K562 (cell line): Measurements from ENCODE around the gene NME2. TPM values are rescaled to one million over a fixed set of nuclear protein-coding genes. Genes with fewer than 3 reads are reported as not detected.
A peak's percentile ranks its signal among the peaks of the same experiment; 100 is the strongest.

ENCODE experiments used
- ATAC-seq: fragments of 200-7000 bp; cut with Tn5 transposase; 3 replicates; pipeline ENCODE4 v1.9.1; 2020; ENCODE audit warnings: moderate library complexity
- BruUV-seq: library from RNA; stranded (reverse); fragments of 400-500 nt; replicated peaks from 2 replicates; lab custom pipeline; 2021; lab: Mats Ljungman, UMichigan
- CTCF ChIA-PET: fragments of 300-600 bp; formaldehyde crosslinking; extraction: SDS; loops from one replicate; lab custom pipeline; 2021; ENCODE audit warnings: low intra/inter-chr PET ratio; lab: Yijun Ruan, JAX
- POLR2A ChIA-PET: fragments of 300-600, 350-650 bp; sonication (Branson Sonifier 250); formaldehyde crosslinking; extraction: SDS; loops from one replicate; lab custom pipeline; 2021; ENCODE audit warnings: antibody characterized with exemption, inconsistent platforms; lab: Yijun Ruan, JAX
- DNase-seq, 4 experiments: peaks; one replicate each; pipeline versions ENCODE4 v3.0.0 to v3.0.0-alpha.2; 2011 to 2018; ENCODE audit warnings: low spot score in 3 of 4, mixed read lengths in 3 of 4; ENCODE audit errors: extremely low read depth in 1 of 4
- FAIRE-seq: peaks from 2 replicates; lab custom pipeline; 2011; peaks lifted over from hg19 to GRCh38; lab: Jason Lieb, UNC
- H2AFZ ChIP-seq: 2 replicates; pipeline ENCODE4 v1.6.0; 2011; ENCODE audit warnings: low read depth, low read length, control low read depth, inconsistent platforms
- H3K27ac ChIP-seq: fragments of 200-600 bp; 3 replicates; pipeline ENCODE4 v1.8.0; 2011; ENCODE audit warnings: low read depth, mild to moderate bottlenecking, control low read depth, inconsistent platforms, low read length, moderate library complexity, mixed read lengths; ENCODE audit errors: extremely low read depth
- H3K27me3 ChIP-seq, 2 experiments: fragments of 300-600 bp in 1 of 2; 2 replicates in 1 of 2; 3 replicates in 1 of 2; pipeline versions ENCODE4 v1.6.0 to v1.8.0; 2011; ENCODE audit warnings: inconsistent platforms in 2 of 2, low read length in 2 of 2, mild to moderate bottlenecking in 1 of 2, mixed read lengths in 1 of 2, moderate library complexity in 1 of 2; ENCODE audit not compliant: control insufficient read depth in 2 of 2, insufficient read depth in 2 of 2
- H3K36me3 ChIP-seq: fragments of 300-600 bp; 3 replicates; pipeline ENCODE4 v1.8.0; 2011; ENCODE audit warnings: mild to moderate bottlenecking, low read length, inconsistent platforms; ENCODE audit not compliant: control insufficient read depth, insufficient read depth
- H3K4me1 ChIP-seq, 2 experiments: fragments of 200-600 bp in 1 of 2; replicated peaks in 1 of 2; 2 replicates in 1 of 2; 3 replicates in 1 of 2; pipeline versions ENCODE4 v1.5.1 to v1.8.0; 2011; ENCODE audit warnings: inconsistent platforms in 2 of 2, low read length in 2 of 2, mild to moderate bottlenecking in 1 of 2, mixed read lengths in 1 of 2, moderate library complexity in 1 of 2; ENCODE audit not compliant: control insufficient read depth in 2 of 2, insufficient read depth in 2 of 2
- H3K4me2 ChIP-seq: 2 replicates; pipeline ENCODE4 v1.6.1; 2011; ENCODE audit warnings: low read length, control low read depth, inconsistent platforms, mixed read lengths; ENCODE audit not compliant: insufficient read depth
- H3K4me3 ChIP-seq: fragments of 200-600 bp; sonication (generic), shearing (Covaris generic); 2 replicates; pipeline ENCODE4 v1.5.1; 2016; ENCODE audit warnings: control low read depth, inconsistent platforms
- H3K79me2 ChIP-seq: fragments of 200-600 bp; 3 replicates; pipeline ENCODE4 v1.8.0; 2011; ENCODE audit warnings: low read length, inconsistent platforms; ENCODE audit not compliant: control insufficient read depth, insufficient read depth
- H3K9ac ChIP-seq, 2 experiments: 2 replicates each; pipeline versions ENCODE4 v1.6.0 to v1.6.1; 2011; ENCODE audit warnings: low read depth in 2 of 2, low read length in 2 of 2, control low read depth in 1 of 2, inconsistent platforms in 1 of 2, mild to moderate bottlenecking in 1 of 2, mixed read lengths in 1 of 2; ENCODE audit not compliant: insufficient read depth in 1 of 2
- H3K9me1 ChIP-seq: one replicate; pipeline ENCODE4 v1.6.0; 2011; ENCODE audit warnings: inconsistent platforms, mild to moderate bottlenecking, low read length, moderate library complexity; ENCODE audit not compliant: control insufficient read depth, insufficient read depth
- H3K9me3 ChIP-seq: replicated peaks from 2 replicates; pipeline ENCODE4 v1.5.1; 2011; ENCODE audit warnings: low read depth, low read length, inconsistent platforms; ENCODE audit not compliant: control insufficient read depth, insufficient read depth
- H4K20me1 ChIP-seq: replicated peaks from 2 replicates; pipeline ENCODE4 v1.6.1; 2011; ENCODE audit warnings: low read length, inconsistent platforms, mixed read lengths; ENCODE audit not compliant: control insufficient read depth, insufficient read depth
- ADNP ChIP-seq: fragments of 200-800 bp; sonication (Bioruptor generic); IDR thresholded peaks from 2 replicates; pipeline ENCODE4 v1.6.1; 2016; ENCODE audit warnings: missing genetic modification characterization, missing compliant biosample characterization
- ARID2 ChIP-seq: fragments of 450-650 bp; IDR thresholded peaks from 2 replicates; pipeline ENCODE4 v1.6.1; 2017; ENCODE audit warnings: antibody characterized with exemption, mild to moderate bottlenecking
- EZH2 ChIP-seq: IDR thresholded peaks from 2 replicates; pipeline ENCODE4 v1.6.1; 2012; ENCODE audit warnings: low read depth, mild to moderate bottlenecking, inconsistent platforms, low read length, borderline replicate concordance
- HLTF ChIP-seq: fragments of 450-650 bp; IDR thresholded peaks from 2 replicates; pipeline ENCODE4 v1.6.1; 2016
- KDM1A ChIP-seq, 2 experiments: fragments of 450-650 bp; IDR thresholded peaks; 2 replicates each; pipeline ENCODE4 v1.6.1; 2016; ENCODE audit warnings: mild to moderate bottlenecking in 2 of 2
- MTA2 ChIP-seq: fragments of 450-650 bp; IDR thresholded peaks from 2 replicates; pipeline ENCODE4 v1.6.1; 2016; ENCODE audit warnings: low read depth
- MXI1 ChIP-seq: IDR thresholded peaks from 2 replicates; pipeline ENCODE4 v1.6.1; 2011; ENCODE audit warnings: low read depth, mild to moderate bottlenecking, improper control_type of control experiment, low read length
- NKRF ChIP-seq: fragments of 450-650 bp; IDR thresholded peaks from 2 replicates; pipeline ENCODE4 v1.6.1; 2016; ENCODE audit warnings: borderline replicate concordance
- ZNF512 ChIP-seq: IDR thresholded peaks from 2 replicates; pipeline ENCODE4 v1.6.1; 2016; ENCODE audit warnings: missing genetic modification characterization, missing compliant biosample characterization
- WGBS: fragments of 100-300 bp; shearing (Covaris generic); methylation state at CpG from one replicate; pipeline ENCODE4 v1.1.6; 2016; ENCODE audit warnings: low coverage, mixed read lengths; ENCODE audit not compliant: insufficient coverage; ENCODE audit errors: missing lambda C conversion rate; 5-methylcytosine and 5-hydroxymethylcytosine counted together
- in situ Hi-C: fragments of 300-500 bp; cut with MboI; formaldehyde crosslinking; loops from 4 replicates; pipeline ENCODE4 v1.15.0; 2018; ENCODE audit warnings: inconsistent platforms, mixed read lengths
- intact Hi-C: fragments of 100-400 bp; cut with micrococcal nuclease; formaldehyde crosslinking; loops from 2 replicates; pipeline ENCODE4 v1.14.2; 2022
- polyA plus RNA-seq, 8 experiments: library from polyadenylated mRNA; depleted of rRNA in 4 of 8; stranded (reverse) in 5 of 8; unstranded in 3 of 8; fragments of >200 nt; fragmentation: Nextera tagmentation in 2 of 8; fragmentation: Illumina TruSeq in 1 of 8; extraction: Ambion mirVana in 2 of 8; extraction: Trizol in 1 of 8; gene quantifications; 2 replicates each; pipeline versions ENCODE4 v1.2.1 to v1.2.3, GENCODE V29; 2011 to 2014; ENCODE audit warnings: inconsistent platforms in 1 of 8, missing spikeins in 1 of 8
- total RNA-seq, 7 experiments: library from RNA; depleted of rRNA in 6 of 7; stranded (reverse); fragments of >200 nt in 6 of 7; fragmentation: Illumina TruSeq in 2 of 7; extraction: Trizol in 2 of 7; gene quantifications; 2 replicates each; pipeline versions ENCODE4 v1.2.1 to v1.2.3, GENCODE V29; 2011 to 2021; ENCODE audit warnings: low replicate concordance in 1 of 7

Gene NME2
- total and polyA plus RNA-seq, 9 of the 15 experiments (the other 6 are each of a cell fraction or from before 2014, with no cell fraction given): 684 to 1,202 (median 924) TPM

- peaks cover 8 to 21% of the 10 kb centered on the region in 2 experiments for H3K4me1 ChIP-seq
Measured at GRCh38 chr17:51124640-51125503, 41.3 kb upstream of the NME2 start.

More at GRCh38 chr17:51124640-51125503, 41.3 kb upstream of the NME2 start:
- no peak overlapping the region for H3K27ac ChIP-seq
- DNase-seq (no peak), FAIRE-seq (no peak)
- 56% methylated on average over 5 of the region's 5 CpGs for WGBS
- H3K9ac ChIP-seq: no peak overlapping the region
- POLR2A ChIA-PET: interaction anchor here (0.7 to 1.2 kb wide), 3 partner anchors 16 to 210 kb away, joined by 3 read pairs; partner anchors contain the start of gene NME1
- no peaks in the 10 kb centered on the region for H3K27me3 ChIP-seq
- H3K36me3 ChIP-seq: no peaks in the 10 kb centered on the region
- H3K4me2 ChIP-seq: no peak overlapping the region
- H4K20me1 ChIP-seq: peaks cover 2% of the 10 kb centered on the region; the same call in 1 of the 2 replicates
- no peaks in the 10 kb centered on the region for H3K9me3 ChIP-seq
- intact Hi-C loops: no loop called here
- TF ChIP-seq KDM1A (IDR thresholded peaks at IDR 0.05): 0 out of 4 replicates have a peak, but pooled peaks of 1 of the 2 experiments have one; percentile 26
- TF ChIP-seq ARID2: peak; percentile 30; the same call in 1 of the 2 replicates
- TF ChIP-seq ADNP (tag): peak; percentile 26; the same call in 1 of the 2 replicates
- TF ChIP-seq MXI1: no peak
- peak; percentile 25; the same call in 1 of the 2 replicates for TF ChIP-seq MTA2
- 0 out of 2 replicates have a peak, but pooled peaks have one; percentile 52 for TF ChIP-seq HLTF
- peak; percentile 94 for TF ChIP-seq ZNF512 (tag)
- TF ChIP-seq EZH2: no peak
- TF ChIP-seq NKRF: 0 out of 2 replicates have a peak, but pooled peaks have one; percentile 18
- TF ChIP-seq, all 486 proteins: peak for 7
- Histone ChIP-seq H3K9me1 (no peaks in the 10 kb centered on the region), H2AFZ (0 out of 2 replicates have a peak overlapping the region, but pooled peaks have one; percentile 5), H3K79me2 (peaks cover 10% of the 10 kb centered on the region), H3K4me3 (no peak overlapping the region)
- CTCF ChIA-PET: no interaction called here
- BruUV-seq: no TSS peak
- no peak for ATAC-seq
- in situ Hi-C loops: no loop called here
